HL-60 (cell line): ENCODE data around the gene PARS2.

Experiments used
- GABPA ChIP-seq: IDR thresholded peaks from 2 replicates; pipeline ENCODE4 v1.6.1; 2012; ENCODE audit warnings: low read depth
- POLR2AphosphoS5 ChIP-seq: IDR thresholded peaks from 2 replicates; pipeline ENCODE4 v1.6.1; 2012; ENCODE audit warnings: low read depth
- SPI1 ChIP-seq: IDR thresholded peaks from 2 replicates; pipeline ENCODE4 v1.6.1; 2012; ENCODE audit warnings: low read depth, mild to moderate bottlenecking, borderline replicate concordance
- TF ChIP-seq, protein P1 (sequence below): IDR thresholded peaks from one replicate; pipeline ENCODE4 v1.5.1; 2011; ENCODE audit warnings: low read length, control low read depth, inconsistent platforms; ENCODE audit not compliant: insufficient read depth

DNA sequence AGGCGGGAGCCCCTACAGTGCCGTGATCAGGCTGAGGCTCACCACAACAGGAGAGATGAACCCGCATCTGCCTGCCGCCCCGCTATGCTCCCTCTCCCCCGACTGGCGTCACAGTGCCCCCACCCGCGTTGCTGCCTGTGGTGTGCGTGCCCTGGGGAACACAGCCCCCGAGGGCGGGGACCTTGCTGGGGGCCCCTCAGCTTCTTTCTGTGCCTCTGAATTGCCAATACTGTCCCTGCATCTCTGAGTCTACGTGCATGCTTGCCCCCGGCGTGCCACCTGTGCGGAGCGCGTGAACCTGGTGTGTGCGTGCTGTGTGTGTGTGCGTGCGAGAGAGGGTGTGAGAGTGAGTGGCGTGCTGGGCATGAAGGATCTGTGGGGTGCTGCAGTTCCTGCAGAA is 10.3 kb downstream of the PARS2 start:
- no peak for TF ChIP-seq POLR2AphosphoS5
- TF ChIP-seq, protein P1, sequence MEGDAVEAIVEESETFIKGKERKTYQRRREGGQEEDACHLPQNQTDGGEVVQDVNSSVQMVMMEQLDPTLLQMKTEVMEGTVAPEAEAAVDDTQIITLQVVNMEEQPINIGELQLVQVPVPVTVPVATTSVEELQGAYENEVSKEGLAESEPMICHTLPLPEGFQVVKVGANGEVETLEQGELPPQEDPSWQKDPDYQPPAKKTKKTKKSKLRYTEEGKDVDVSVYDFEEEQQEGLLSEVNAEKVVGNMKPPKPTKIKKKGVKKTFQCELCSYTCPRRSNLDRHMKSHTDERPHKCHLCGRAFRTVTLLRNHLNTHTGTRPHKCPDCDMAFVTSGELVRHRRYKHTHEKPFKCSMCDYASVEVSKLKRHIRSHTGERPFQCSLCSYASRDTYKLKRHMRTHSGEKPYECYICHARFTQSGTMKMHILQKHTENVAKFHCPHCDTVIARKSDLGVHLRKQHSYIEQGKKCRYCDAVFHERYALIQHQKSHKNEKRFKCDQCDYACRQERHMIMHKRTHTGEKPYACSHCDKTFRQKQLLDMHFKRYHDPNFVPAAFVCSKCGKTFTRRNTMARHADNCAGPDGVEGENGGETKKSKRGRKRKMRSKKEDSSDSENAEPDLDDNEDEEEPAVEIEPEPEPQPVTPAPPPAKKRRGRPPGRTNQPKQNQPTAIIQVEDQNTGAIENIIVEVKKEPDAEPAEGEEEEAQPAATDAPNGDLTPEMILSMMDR = no peak
- no peak for TF ChIP-seq SPI1
- TF ChIP-seq GABPA = no peak
